Stimulated activated CD4-positive, alpha-beta T cell treated with anti-CD3 and anti-CD28 coated beads, Interleukin-4, amount 100 ng/mL, for 48 hours (primary cell): ENCODE results near the gene FCHSD2.
A peak's percentile ranks its signal among the peaks of the same experiment; 100 is the strongest.
"Not testable (repeated sequence)": the region's sequence is repeated elsewhere in the genome, so short reads cannot be mapped to it uniquely, and the experiment has no call there.

Source experiments
- DNase-seq, 2 donors: peaks; one replicate each; pipeline ENCODE4 v3.0.0-alpha.2; 2020; ENCODE audit warnings: low read depth in 2 of 2

Gene FCHSD2

GRCh38 chr11:72838691-72839305, 303.3 kb downstream of the FCHSD2 start:
- no peak for DNase-seq

GRCh38 chr11:72836111-72836510, 306.0 kb downstream of the FCHSD2 start:
- DNase-seq: no peak

GRCh38 chr11:72834905-72835304, 307.2 kb downstream of the FCHSD2 start:
- DNase-seq: no peak

- no peak for DNase-seq
Measured at GRCh38 chr11:72833811-72834493, 308.2 kb downstream of the FCHSD2 start.

GRCh38 chr11:72833083-72833733, 308.9 kb downstream of the FCHSD2 start:
- DNase-seq: no peak

- no peak for DNase-seq
Measured at GRCh38 chr11:72832301-72833082, 309.6 kb downstream of the FCHSD2 start.

- DNase-seq: peak; percentile 47 to 48
Measured at GRCh38 chr11:72831521-72832300, 310.4 kb downstream of the FCHSD2 start.

DNA sequence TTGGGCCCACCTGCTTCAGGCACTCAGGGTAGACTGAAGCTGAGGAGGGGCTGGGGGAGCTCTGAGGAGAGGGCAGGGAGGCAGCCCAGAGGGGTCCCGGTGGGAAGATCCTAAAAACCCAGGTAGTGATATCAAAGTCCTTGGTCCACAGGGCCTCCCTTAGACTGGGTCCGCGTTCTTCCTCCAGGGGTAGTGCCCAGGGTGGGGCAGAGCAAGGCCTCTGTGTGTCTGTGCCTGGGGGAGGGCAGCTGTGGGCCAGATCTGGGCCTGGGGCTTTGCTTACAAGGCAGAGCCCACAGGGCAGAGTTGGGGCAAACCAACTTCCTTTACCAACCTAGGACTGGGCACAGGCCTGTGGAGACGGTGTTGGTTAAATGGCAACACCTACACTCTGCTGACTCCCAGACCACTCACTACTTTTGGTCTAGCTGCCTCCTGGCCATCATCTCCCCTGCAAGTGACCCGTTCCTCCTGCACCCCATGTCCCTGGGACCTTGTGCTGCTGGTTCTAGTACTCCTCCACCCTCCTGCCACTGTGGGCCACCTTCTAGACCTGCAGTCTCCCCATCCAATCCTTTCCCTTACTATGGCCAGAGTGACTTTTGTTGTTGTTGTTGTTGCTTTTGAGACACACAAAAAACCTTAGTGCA, 312.1 kb downstream of the FCHSD2 start:
- DNase-seq: no peak

GRCh38 chr11:72829178-72829577, 312.9 kb downstream of the FCHSD2 start:
- no peak for DNase-seq

DNA sequence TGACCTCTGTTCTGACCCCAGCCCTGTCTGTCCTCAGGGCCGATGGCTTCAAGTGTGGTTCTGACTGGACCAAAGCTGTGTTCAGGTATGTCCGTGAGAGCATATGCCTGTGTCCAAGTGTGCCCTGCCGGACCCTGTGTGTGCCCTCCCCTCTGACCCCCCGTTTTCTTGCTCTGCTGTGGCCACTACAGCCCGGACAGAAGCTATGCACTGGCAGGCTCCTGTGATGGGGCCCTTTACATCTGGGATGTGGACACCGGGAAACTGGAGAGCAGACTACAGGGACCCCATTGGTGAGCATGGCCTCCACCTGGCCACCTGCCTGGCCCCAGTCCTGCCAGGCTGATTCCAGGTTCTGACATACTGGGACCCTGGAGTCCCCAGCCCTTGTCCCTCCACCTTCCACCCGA, 313.4 kb downstream of the FCHSD2 start:
- no peak for DNase-seq

- DNase-seq: no peak
Measured at GRCh38 chr11:72828081-72828567, 314.0 kb downstream of the FCHSD2 start.

GRCh38 chr11:72827656-72828055, 314.5 kb downstream of the FCHSD2 start:
- DNase-seq: not testable (repeated sequence)

DNA sequence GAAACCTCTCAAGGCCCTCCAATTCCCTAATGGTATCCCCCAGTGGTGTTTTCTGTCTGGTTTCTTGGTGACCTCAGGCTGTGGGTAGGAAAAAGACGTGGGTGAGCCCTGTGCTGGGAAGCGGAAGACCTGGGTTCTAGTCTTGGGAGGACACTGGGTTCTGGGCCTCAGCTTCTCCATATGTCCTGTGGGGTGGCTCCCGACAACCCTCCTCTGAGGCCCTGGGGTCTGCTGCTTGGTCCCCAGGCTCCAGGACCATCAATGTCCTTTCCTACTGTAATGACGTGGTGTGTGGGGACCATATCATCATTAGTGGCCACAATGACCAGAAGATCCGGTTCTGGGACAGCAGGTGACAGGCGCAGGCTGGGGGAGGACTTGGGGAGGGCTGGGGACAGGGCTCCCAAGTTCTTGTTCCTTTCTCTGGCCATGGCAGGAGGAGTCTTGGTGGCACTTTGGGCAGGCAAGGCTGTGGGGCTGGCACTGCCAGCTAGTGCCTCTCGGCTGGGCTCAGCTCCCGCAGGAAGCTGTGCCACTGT, 315.1 kb downstream of the FCHSD2 start:
- DNase-seq: no peak

DNA sequence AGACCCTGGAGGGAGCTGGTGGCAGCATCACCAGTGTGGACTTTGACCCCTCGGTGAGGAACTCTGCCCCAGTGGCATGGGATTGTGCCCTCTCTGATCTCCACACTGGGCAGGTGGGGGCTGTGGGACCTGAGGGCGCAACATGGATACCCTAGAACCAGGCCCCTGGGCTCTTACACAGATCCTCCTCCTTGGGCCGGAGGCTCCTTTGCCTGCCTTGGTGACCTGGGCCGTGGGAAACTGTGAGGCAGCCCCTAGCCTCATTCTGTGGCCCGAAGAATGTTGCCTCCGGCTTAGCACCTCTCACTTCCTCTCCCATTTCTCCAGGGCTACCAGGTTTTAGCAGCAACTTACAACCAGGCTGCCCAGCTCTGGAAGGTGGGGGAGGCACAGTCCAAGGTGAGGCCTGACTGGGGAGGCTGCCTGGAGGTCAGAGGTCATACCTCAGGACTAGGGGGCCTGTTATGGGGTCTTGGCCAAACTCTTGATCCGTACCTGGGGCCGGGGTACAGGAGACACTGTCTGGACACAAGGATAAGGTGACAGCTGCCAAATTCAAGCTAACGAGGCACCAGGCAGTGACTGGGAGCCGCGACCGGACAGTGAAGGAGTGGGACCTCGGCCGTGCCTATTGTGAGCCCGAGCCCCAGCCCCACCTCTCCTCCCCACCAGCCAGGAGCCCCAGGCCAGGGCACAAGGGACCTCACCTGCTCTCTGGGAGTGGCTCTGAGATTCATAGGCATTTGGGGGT, 315.8 kb downstream of the FCHSD2 start:
- DNase-seq: no peak

DNA sequence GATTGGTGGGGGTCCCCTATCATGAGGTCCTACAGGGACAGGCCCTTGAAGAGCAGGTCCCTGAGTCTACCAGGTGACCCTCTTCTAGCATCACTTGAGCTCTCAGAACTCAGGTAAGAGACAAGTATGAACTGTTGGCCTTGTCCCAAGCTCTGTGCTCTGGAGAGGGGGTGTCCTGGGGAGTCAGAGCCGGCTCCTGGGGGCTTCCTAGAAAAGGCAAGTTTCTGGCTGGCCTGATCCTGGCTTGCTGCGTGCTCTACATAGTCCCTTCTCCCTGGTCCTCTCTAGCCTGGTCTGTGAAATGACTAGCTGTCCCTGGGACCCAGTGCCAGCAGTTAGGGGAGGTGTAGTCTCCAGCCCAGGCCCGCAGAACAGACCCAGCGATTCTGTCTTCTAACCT, 316.5 kb downstream of the FCHSD2 start:
- DNase-seq: no peak

DNA sequence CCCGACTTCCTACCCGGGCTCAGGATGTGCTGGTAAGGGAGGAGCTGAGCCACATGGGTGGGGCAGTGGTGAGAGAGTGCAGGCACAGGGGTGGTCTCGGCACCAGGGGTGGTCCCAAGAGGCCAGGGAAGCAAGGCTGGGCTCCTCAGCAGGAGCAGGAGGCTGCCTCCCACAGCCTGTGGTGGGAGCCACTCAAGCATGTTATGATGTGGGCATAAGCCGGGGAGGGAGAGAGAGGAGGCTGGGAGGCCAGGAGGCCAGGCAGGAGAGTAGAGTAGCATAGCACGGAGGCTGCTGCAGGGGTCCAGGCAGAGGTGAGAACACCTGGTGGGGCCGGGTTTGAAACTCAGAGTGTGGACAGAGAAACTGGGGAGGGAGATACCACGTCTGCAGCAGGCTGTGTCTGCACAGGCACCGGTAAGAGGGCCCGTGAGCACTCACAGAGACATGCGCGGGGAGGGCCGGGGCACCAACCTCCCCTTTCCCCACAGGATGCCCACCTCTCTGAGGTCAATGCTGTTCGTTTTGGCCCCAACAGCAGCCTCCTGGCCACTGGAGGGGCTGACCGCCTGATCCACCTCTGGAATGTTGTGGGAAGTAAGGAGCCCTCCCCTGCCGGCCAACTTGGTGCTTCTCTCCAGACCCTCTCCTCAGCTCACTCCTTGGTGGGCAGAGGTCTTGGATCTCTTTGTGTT, 317.2 kb downstream of the FCHSD2 start:
- DNase-seq: no peak

GRCh38 chr11:72824020-72824419, 318.1 kb downstream of the FCHSD2 start:
- no peak for DNase-seq

GRCh38 chr11:72823105-72823804, 318.9 kb downstream of the FCHSD2 start:
- DNase-seq: no peak
